PC-3 (cell line): ENCODE measurements around the gene RYR2. TPM values are rescaled to one million over a fixed set of nuclear protein-coding genes. Genes with fewer than 3 reads are reported as not detected.
"Not testable (repeated sequence)": the region's sequence is repeated elsewhere in the genome, so short reads cannot be mapped to it uniquely, and the experiment has no call there.

ENCODE experiments used
- ATAC-seq: fragments of 200-7000 bp; cut with Tn5 transposase; 2 replicates; pipeline ENCODE4 v1.9.1; 2020; ENCODE audit warnings: mild to moderate bottlenecking, moderate library complexity
- BruUV-seq: library from RNA; stranded (reverse); fragments of 400-500 nt; replicated peaks from 2 replicates; lab custom pipeline; 2021; lab: Mats Ljungman, UMichigan
- CTCF ChIA-PET: fragments of 300-600 bp; sonication (Branson Sonifier 250); formaldehyde crosslinking; loops from one replicate; lab custom pipeline; 2022; ENCODE audit warnings: antibody characterized with exemption; lab: Charles Lee
- POLR2A ChIA-PET: fragments of 300-600 bp; sonication (Branson Sonifier 250); formaldehyde crosslinking; loops from one replicate; lab custom pipeline; 2022; ENCODE audit warnings: antibody characterized with exemption; ENCODE audit not compliant: unreplicated experiment; lab: Charles Lee
- DNase-seq: peaks from one replicate; pipeline ENCODE4 v3.0.0-alpha.2; 2015
- H2AFZ ChIP-seq: fragments of 300-600 bp; sonication (generic); 2 replicates; pipeline ENCODE4 v1.6.0; 2016; ENCODE audit warnings: antibody characterized with exemption, low read length
- H3F3A ChIP-seq: fragments of 300-600 bp; sonication (generic); one replicate; pipeline ENCODE4 v1.6.0; 2017; ENCODE audit warnings: antibody characterized with exemption, low read length, control low read depth, mild to moderate bottlenecking; ENCODE audit not compliant: unreplicated experiment
- H3K27ac ChIP-seq: fragments of 300-600 bp; sonication (generic); 2 replicates; pipeline ENCODE4 v1.5.1; 2016; ENCODE audit warnings: mild to moderate bottlenecking, low read length
- H3K27me3 ChIP-seq: fragments of 300-600 bp; sonication (generic); 2 replicates; pipeline ENCODE4 v1.6.1; 2016; ENCODE audit warnings: low read length, mixed read lengths
- H3K36me3 ChIP-seq: fragments of 300-600 bp; sonication (generic); 2 replicates; pipeline ENCODE4 v1.6.1; 2016; ENCODE audit warnings: low read depth, mixed run types, low read length, mixed read lengths
- H3K4me1 ChIP-seq: fragments of 300-600 bp; sonication (generic); 2 replicates; pipeline ENCODE4 v1.5.1; 2016; ENCODE audit warnings: low read length; ENCODE audit not compliant: insufficient read depth
- H3K4me2 ChIP-seq: fragments of 300-600 bp; sonication (generic); 2 replicates; pipeline ENCODE4 v1.6.0; 2016; ENCODE audit warnings: low read length
- H3K4me3 ChIP-seq: fragments of 300-600 bp; sonication (generic); 2 replicates; pipeline ENCODE4 v1.5.1; 2016; ENCODE audit warnings: mild to moderate bottlenecking, low read length, mixed read lengths
- H3K79me2 ChIP-seq: fragments of 300-600 bp; sonication (generic); 2 replicates; pipeline ENCODE4 v1.6.1; 2017; ENCODE audit warnings: low read length, mixed read lengths
- H3K9ac ChIP-seq: fragments of 300-600 bp; sonication (generic); 2 replicates; pipeline ENCODE4 v1.6.0; 2016; ENCODE audit warnings: mild to moderate bottlenecking, low read length
- H3K9me2 ChIP-seq: fragments of 300-600 bp; sonication (generic); replicated peaks from 2 replicates; pipeline ENCODE4 v1.6.1; 2016; ENCODE audit warnings: mixed run types, low read length, mixed read lengths
- H3K9me3 ChIP-seq: fragments of 300-600 bp; sonication (generic); 2 replicates; pipeline ENCODE4 v1.6.1; 2016; ENCODE audit warnings: low read length, mixed read lengths
- H4K20me1 ChIP-seq: fragments of 300-600 bp; sonication (generic); 2 replicates; pipeline ENCODE4 v1.6.1; 2016; ENCODE audit warnings: low read length, mixed read lengths
- EZH2 ChIP-seq: fragments of 300-600 bp; sonication (generic); IDR thresholded peaks from one replicate; pipeline ENCODE4 v1.6.1; 2017; ENCODE audit warnings: antibody characterized with exemption, mild to moderate bottlenecking, low read length; ENCODE audit not compliant: unreplicated experiment
- EZH2phosphoT487 ChIP-seq: fragments of 300-600 bp; sonication (generic); IDR thresholded peaks from 2 replicates; pipeline ENCODE4 v1.6.1; 2018; ENCODE audit warnings: mild to moderate bottlenecking, antibody characterized with exemption, low read length, borderline replicate concordance
- intact Hi-C: fragments of 100-400 bp; cut with micrococcal nuclease; formaldehyde crosslinking; loops from 2 replicates; pipeline ENCODE4 v1.9.0; 2023
- total RNA-seq: library from RNA; depleted of rRNA; stranded (reverse); fragments of >200 nt; gene quantifications from 2 replicates; pipeline ENCODE4 v1.2.3, GENCODE V29; 2014
- TF ChIP-seq, protein P1 (sequence below): fragments of 300-600 bp; sonication (generic); conservative IDR thresholded peaks from 2 replicates; pipeline ENCODE4 v1.5.1; 2017; ENCODE audit warnings: antibody characterized with exemption, low read depth, mild to moderate bottlenecking, low read length

The RYR2 gene
- total RNA-seq, 1 experiment from 2014 or later = not detected

GRCh38 chr1:237838904-237839534 is 797.0 kb downstream of the RYR2 start:
- H3F3A ChIP-seq = no peaks in the 10 kb centered on the region
- ATAC-seq (no peak), DNase-seq (no peak)
- BruUV-seq = no TSS peak
- H3K4me3 ChIP-seq = no peak overlapping the region
- no peaks in the 10 kb centered on the region for H3K9me3 ChIP-seq
- intact Hi-C loops = no loop called here
- H2AFZ ChIP-seq = no peak overlapping the region
- ChIA-PET POLR2A (no interaction called here), CTCF (interaction anchor here (0.7 kb wide), 1 partner anchor 17 kb away, joined by 3 read pairs; no protein-coding TSS in a partner anchor)
- no peak overlapping the region for H3K4me2 ChIP-seq
- no peaks in the 10 kb centered on the region for H4K20me1 ChIP-seq
- H3K36me3 ChIP-seq = no peaks in the 10 kb centered on the region
- no peaks in the 10 kb centered on the region for H3K79me2 ChIP-seq
- TF ChIP-seq EZH2phosphoT487 (no peak), EZH2 (no peak)
- TF ChIP-seq, protein P1, sequence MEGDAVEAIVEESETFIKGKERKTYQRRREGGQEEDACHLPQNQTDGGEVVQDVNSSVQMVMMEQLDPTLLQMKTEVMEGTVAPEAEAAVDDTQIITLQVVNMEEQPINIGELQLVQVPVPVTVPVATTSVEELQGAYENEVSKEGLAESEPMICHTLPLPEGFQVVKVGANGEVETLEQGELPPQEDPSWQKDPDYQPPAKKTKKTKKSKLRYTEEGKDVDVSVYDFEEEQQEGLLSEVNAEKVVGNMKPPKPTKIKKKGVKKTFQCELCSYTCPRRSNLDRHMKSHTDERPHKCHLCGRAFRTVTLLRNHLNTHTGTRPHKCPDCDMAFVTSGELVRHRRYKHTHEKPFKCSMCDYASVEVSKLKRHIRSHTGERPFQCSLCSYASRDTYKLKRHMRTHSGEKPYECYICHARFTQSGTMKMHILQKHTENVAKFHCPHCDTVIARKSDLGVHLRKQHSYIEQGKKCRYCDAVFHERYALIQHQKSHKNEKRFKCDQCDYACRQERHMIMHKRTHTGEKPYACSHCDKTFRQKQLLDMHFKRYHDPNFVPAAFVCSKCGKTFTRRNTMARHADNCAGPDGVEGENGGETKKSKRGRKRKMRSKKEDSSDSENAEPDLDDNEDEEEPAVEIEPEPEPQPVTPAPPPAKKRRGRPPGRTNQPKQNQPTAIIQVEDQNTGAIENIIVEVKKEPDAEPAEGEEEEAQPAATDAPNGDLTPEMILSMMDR = no peak
- no peak overlapping the region for H3K27ac ChIP-seq
- no peaks in the 10 kb centered on the region for H3K27me3 ChIP-seq
- H3K9me2 ChIP-seq = no peaks in the 10 kb centered on the region
- no peaks in the 10 kb centered on the region for H3K4me1 ChIP-seq
- H3K9ac ChIP-seq = no peak overlapping the region

- Histone ChIP-seq H3K9ac (no peak overlapping the region), H3K27ac (no peak overlapping the region), H3K9me3 (no peaks in the 10 kb centered on the region), H3K79me2 (no peaks in the 10 kb centered on the region), H3K36me3 (no peaks in the 10 kb centered on the region), H3K9me2 (no peaks in the 10 kb centered on the region), H3K4me1 (no peaks in the 10 kb centered on the region), H3K4me2 (no peak overlapping the region), H3F3A (no peaks in the 10 kb centered on the region), H4K20me1 (no peaks in the 10 kb centered on the region), H3K4me3 (no peak overlapping the region), H2AFZ (no peak overlapping the region), H3K27me3 (no peaks in the 10 kb centered on the region)
- no peak for DNase-seq
- POLR2A ChIA-PET = no interaction called here
- ATAC-seq = no peak
- TF ChIP-seq EZH2phosphoT487 (no peak), EZH2 (no peak)
- TF ChIP-seq, protein P1 = no peak
- CTCF ChIA-PET = no interaction called here
- BruUV-seq = no TSS peak
- intact Hi-C loops = no loop called here
These were observed 799.5 kb downstream of the RYR2 start for GRCh38 chr1:237841485-237841884.

GRCh38 chr1:237843516-237843915 is 801.5 kb downstream of the RYR2 start:
- H3K4me3 ChIP-seq, H3K27ac ChIP-seq, H3F3A ChIP-seq, H3K9ac ChIP-seq, H2AFZ ChIP-seq, POLR2A ChIA-PET, ATAC-seq, H3K9me3 ChIP-seq, DNase-seq, BruUV-seq, H3K27me3 ChIP-seq, H4K20me1 ChIP-seq, CTCF ChIA-PET, H3K79me2 ChIP-seq, H3K4me1 ChIP-seq, H3K9me2 ChIP-seq, intact Hi-C loops, H3K36me3 ChIP-seq, H3K4me2 ChIP-seq: not testable (repeated sequence)
